Measurements from ENCODE around the gene MOV10L1. TPM values are rescaled to one million over a fixed set of nuclear protein-coding genes. Genes with fewer than 3 reads are reported as not detected.
"Not testable (repeated sequence)": the region's sequence is repeated elsewhere in the genome, so short reads cannot be mapped to it uniquely, and the experiment has no call there.

Gene MOV10L1
- total RNA-seq, 1 donor, result 0.36 TPM

DNA sequence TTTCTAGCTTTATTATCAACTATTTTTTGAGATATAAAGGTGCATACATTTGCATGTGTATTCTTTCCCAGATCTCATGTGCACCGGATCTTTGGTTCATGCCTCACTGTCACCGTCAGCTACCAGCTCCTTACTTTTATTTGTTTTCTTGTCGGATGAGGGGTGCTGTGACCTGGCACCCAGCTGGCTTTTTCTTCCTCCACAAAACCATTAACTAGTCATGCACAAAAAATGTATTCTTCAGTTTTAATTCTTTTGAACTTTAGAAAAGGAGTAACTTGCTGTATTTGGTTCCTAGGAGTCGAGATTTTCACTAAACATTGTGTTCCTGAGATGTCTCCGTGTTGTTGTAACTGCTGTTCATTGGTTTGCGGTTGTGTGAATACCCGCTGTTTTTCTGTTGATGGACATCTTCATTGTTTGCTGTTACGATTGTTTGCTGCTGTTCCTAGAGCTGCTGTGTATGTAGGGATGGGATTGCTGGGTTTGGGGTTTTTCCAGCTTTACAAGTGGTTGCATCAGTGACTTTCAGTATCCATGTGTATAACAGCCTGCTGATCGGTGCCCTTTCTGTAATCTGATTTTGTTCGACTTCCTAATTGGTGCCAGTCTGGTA lies 39.4 kb downstream of the MOV10L1 start:
- Histone ChIP-seq H3K36me3 (ENCODE audit: insufficient read depth, low read length) (no peaks in the 10 kb centered on the region), H3K9me3 (ENCODE audit: low read depth, low read length) (no peaks in the 10 kb centered on the region), H2AFZ (ENCODE audit: low read length) (peak overlapping the region; percentile 22), H3K4me1 (ENCODE audit: insufficient read depth, low read length) (no peaks in the 10 kb centered on the region), H3K4me3 (ENCODE audit: insufficient read depth, low read length) (no peak overlapping the region), H3K4me2 (ENCODE audit: insufficient read depth, low read length) (peak overlapping the region; percentile 8), H4K20me1 (ENCODE audit: insufficient read depth, low read length) (no peaks in the 10 kb centered on the region), H3K27me3 (ENCODE audit: insufficient read depth, low read length) (peaks cover 2% of the 10 kb centered on the region), H3K79me2 (ENCODE audit: insufficient read depth, low read length) (no peaks in the 10 kb centered on the region), H3K27ac (ENCODE audit: low read depth, low read length) (no peak overlapping the region)
- no peak for DNase-seq (ENCODE audit: insufficient read length, low spot score, missing footprints)
- TF ChIP-seq, protein P1, sequence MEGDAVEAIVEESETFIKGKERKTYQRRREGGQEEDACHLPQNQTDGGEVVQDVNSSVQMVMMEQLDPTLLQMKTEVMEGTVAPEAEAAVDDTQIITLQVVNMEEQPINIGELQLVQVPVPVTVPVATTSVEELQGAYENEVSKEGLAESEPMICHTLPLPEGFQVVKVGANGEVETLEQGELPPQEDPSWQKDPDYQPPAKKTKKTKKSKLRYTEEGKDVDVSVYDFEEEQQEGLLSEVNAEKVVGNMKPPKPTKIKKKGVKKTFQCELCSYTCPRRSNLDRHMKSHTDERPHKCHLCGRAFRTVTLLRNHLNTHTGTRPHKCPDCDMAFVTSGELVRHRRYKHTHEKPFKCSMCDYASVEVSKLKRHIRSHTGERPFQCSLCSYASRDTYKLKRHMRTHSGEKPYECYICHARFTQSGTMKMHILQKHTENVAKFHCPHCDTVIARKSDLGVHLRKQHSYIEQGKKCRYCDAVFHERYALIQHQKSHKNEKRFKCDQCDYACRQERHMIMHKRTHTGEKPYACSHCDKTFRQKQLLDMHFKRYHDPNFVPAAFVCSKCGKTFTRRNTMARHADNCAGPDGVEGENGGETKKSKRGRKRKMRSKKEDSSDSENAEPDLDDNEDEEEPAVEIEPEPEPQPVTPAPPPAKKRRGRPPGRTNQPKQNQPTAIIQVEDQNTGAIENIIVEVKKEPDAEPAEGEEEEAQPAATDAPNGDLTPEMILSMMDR (IDR thresholded peaks at IDR 0.05; ENCODE audit: extremely low read depth, low read depth, low read length), result no peak

DNA sequence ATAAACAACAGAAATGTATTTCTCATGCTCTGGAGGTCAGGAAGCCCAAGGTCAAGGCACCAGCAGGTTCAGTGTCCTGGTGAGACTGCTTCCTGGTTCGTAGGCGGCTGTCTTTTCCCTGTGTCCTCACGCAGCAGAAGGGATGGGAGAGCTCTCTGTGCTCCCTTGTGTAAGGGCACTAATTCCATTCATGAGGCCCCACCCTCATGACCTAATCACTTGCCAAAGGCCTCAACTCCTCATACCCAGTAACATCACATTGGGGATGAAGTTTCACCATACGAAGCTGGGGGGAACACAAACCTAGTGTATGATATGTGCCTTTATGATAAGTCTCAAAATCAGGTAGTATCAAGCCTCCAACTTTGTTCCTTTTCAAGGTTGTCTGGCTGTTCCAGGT lies 42.1 kb downstream of the MOV10L1 start:
- Histone ChIP-seq H4K20me1 (ENCODE audit: insufficient read depth, low read length) (no peaks in the 10 kb centered on the region), H3K4me3 (ENCODE audit: insufficient read depth, low read length) (no peak overlapping the region), H3K27me3 (ENCODE audit: insufficient read depth, low read length) (peaks cover 13% of the 10 kb centered on the region), H2AFZ (ENCODE audit: low read length) (no peak overlapping the region), H3K9me3 (ENCODE audit: low read depth, low read length) (no peaks in the 10 kb centered on the region), H3K36me3 (ENCODE audit: insufficient read depth, low read length) (no peaks in the 10 kb centered on the region), H3K4me2 (ENCODE audit: insufficient read depth, low read length) (no peak overlapping the region), H3K4me1 (ENCODE audit: insufficient read depth, low read length) (no peaks in the 10 kb centered on the region), H3K79me2 (ENCODE audit: insufficient read depth, low read length) (no peaks in the 10 kb centered on the region), H3K27ac (ENCODE audit: low read depth, low read length) (no peak overlapping the region)
- no peak for DNase-seq (ENCODE audit: insufficient read length, low spot score, missing footprints)
- TF ChIP-seq, protein P1 (IDR thresholded peaks at IDR 0.05; ENCODE audit: extremely low read depth, low read depth, low read length), result no peak

DNA sequence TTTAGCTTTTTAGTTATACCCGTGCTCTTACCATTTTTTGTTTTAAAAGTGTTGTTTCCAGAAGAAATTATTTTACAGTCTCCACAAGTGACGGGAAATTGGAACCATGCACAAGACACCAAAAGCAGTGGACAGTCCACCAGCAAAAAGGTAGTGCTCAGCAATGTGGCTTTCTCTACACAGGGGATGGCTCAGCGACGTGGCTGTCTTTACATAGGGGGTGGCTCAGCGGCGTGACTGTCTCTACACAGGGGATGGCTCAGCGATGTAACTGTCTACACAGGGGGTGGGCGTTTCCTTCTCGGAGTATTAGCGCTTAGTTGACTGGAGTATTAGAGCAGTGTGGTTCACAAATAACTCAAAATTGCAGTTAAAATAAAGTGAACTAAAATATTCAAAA lies 44.7 kb downstream of the MOV10L1 start:
- Histone ChIP-seq H3K9me3 (ENCODE audit: low read depth, low read length) (no peaks in the 10 kb centered on the region), H3K4me1 (ENCODE audit: insufficient read depth, low read length) (no peaks in the 10 kb centered on the region), H2AFZ (ENCODE audit: low read length) (no peak overlapping the region), H3K27ac (ENCODE audit: low read depth, low read length) (no peak overlapping the region), H3K79me2 (ENCODE audit: insufficient read depth, low read length) (no peaks in the 10 kb centered on the region), H3K4me2 (ENCODE audit: insufficient read depth, low read length) (no peak overlapping the region), H3K36me3 (ENCODE audit: insufficient read depth, low read length) (no peaks in the 10 kb centered on the region), H3K27me3 (ENCODE audit: insufficient read depth, low read length) (peaks cover 18% of the 10 kb centered on the region), H4K20me1 (ENCODE audit: insufficient read depth, low read length) (no peaks in the 10 kb centered on the region), H3K4me3 (ENCODE audit: insufficient read depth, low read length) (no peak overlapping the region)
- TF ChIP-seq, protein P1 (IDR thresholded peaks at IDR 0.05; ENCODE audit: extremely low read depth, low read depth, low read length), result no peak
- no peak for DNase-seq (ENCODE audit: insufficient read length, low spot score, missing footprints)

DNA sequence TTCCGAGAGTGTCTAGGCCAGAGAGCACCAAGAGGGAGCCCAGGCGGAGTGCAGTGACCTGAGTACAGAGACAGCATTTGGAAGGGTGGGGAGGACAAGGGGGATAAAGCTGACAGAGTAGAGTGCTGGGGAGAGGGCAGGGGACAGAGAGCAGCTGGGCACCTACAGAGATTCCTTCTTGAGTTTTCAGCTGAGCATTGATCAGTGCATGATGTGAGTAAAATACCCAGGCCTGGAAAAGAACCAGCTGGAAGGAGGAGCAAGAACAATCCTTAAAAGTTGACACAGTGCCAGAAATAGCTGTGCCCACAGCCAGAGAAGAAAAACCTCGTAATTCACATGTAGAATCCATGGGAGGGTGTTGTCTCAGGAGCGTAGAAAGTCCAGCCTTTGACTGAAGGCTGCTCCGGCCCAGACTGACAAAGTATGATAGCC lies 46.8 kb downstream of the MOV10L1 start:
- peaks cover 27% of the 10 kb centered on the region for H3K27me3 ChIP-seq (ENCODE audit: insufficient read depth, low read length)
- H3K4me3 ChIP-seq (ENCODE audit: insufficient read depth, low read length), result no peak overlapping the region
- no peaks in the 10 kb centered on the region for H3K4me1 ChIP-seq (ENCODE audit: insufficient read depth, low read length)
- TF ChIP-seq, protein P1 (IDR thresholded peaks at IDR 0.05; ENCODE audit: extremely low read depth, low read depth, low read length), result no peak
- no peak overlapping the region for H3K27ac ChIP-seq (ENCODE audit: low read depth, low read length)
- H3K79me2 ChIP-seq (ENCODE audit: insufficient read depth, low read length), result no peaks in the 10 kb centered on the region
- H4K20me1 ChIP-seq (ENCODE audit: insufficient read depth, low read length), result no peaks in the 10 kb centered on the region
- no peaks in the 10 kb centered on the region for H3K36me3 ChIP-seq (ENCODE audit: insufficient read depth, low read length)
- H2AFZ ChIP-seq (ENCODE audit: low read length), result no peak overlapping the region
- DNase-seq (ENCODE audit: insufficient read length, low spot score, missing footprints), result peak; percentile 19
- no peaks in the 10 kb centered on the region for H3K9me3 ChIP-seq (ENCODE audit: low read depth, low read length)
- H3K4me2 ChIP-seq (ENCODE audit: insufficient read depth, low read length), result no peak overlapping the region

DNA sequence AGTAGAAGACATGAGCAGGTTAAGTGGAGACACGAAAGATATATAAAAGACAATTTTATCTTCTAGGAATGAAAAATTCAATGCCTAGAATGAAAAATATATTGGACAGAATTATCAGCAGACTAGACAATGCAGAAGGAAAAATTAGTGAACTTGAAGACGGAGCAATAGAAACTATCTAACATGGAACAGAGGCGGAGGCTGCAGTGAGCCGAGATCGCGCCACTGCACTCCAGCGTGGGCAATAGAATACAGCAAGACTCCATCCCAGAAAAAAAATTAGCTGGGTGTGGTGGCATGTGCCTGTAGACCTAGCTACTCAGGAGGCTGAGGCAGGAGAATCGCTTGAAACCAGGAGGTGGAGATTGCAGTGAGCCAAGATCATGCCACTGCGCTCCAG lies 47.5 kb downstream of the MOV10L1 start:
- peaks cover 32% of the 10 kb centered on the region for H3K27me3 ChIP-seq (ENCODE audit: insufficient read depth, low read length)
- H4K20me1 ChIP-seq (ENCODE audit: insufficient read depth, low read length); H3K36me3 ChIP-seq (ENCODE audit: insufficient read depth, low read length); DNase-seq (ENCODE audit: insufficient read length, low spot score, missing footprints); H3K27ac ChIP-seq (ENCODE audit: low read depth, low read length); H3K4me2 ChIP-seq (ENCODE audit: insufficient read depth, low read length); H2AFZ ChIP-seq (ENCODE audit: low read length); H3K9me3 ChIP-seq (ENCODE audit: low read depth, low read length); H3K4me3 ChIP-seq (ENCODE audit: insufficient read depth, low read length); H3K79me2 ChIP-seq (ENCODE audit: insufficient read depth, low read length); H3K4me1 ChIP-seq (ENCODE audit: insufficient read depth, low read length): not testable (repeated sequence)
